ENCODE results near the gene DNAH8. TPM values are rescaled to one million over a fixed set of nuclear protein-coding genes. Genes with fewer than 3 reads are reported as not detected.
"Not testable (repeated sequence)": the region's sequence is repeated elsewhere in the genome, so short reads cannot be mapped to it uniquely, and the experiment has no call there.

The DNAH8 gene
- total RNA-seq, 2 experiments from 2014 or later, result 0.03 to 0.05 TPM

DNA sequence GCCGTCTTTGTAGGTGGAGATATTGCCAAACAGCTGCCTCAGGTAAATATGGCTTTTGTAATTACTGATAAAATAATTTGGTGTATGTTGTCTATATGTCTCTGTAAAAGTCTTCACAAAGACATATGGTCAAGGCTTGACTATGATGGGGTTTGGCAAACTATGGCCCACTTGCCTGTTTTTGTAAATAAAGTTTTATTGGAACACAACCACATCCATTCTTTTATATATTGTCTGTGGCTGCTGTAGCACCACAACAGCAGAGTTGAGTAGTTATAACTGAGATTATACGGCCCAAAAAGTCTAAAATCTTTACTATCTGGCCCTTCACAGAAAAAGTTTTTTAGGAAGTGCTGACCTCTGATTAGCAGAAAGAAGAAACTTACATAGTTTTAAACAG is 133.6 kb downstream of the DNAH8 start:
- H3K36me3 Mint-ChIP-seq (ENCODE audit: low read depth), result no peaks in the 10 kb centered on the region
- ChIA-PET POLR2A (no interaction called here), CTCF (interaction anchor here (0.7 to 1.0 kb wide), 2 partner anchors 182 to 420 kb away, joined by 3 to 4 read pairs; no protein-coding TSS in a partner anchor)
- no peak overlapping the region for H3K4me3 Mint-ChIP-seq
- H3K27ac Mint-ChIP-seq, result no peak overlapping the region
- no peak for DNase-seq
- no peaks in the 10 kb centered on the region for H3K4me1 Mint-ChIP-seq
- peaks cover 19% of the 10 kb centered on the region for H3K27me3 Mint-ChIP-seq
- no peaks in the 10 kb centered on the region for H3K9me3 Mint-ChIP-seq

DNA sequence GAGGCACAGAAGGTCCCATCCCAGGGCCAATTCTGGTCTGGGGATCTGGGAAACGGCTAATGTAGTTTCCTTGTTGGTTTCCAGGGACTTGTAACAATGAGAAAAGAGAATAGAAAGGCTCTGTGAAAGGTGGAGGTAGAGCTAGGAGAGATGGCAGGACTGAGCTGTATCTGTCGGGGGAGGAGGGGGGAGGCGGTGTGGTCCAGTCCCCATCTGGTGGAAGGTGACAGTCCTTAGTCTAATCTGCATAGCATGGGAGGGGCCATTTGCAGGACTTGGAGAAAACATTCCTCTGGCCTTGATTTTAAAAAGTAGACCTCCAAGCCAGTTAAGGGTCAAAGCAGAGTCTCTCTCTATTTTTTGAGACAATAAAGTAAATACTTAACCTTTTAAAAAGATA is 137.1 kb downstream of the DNAH8 start:
- no peaks in the 10 kb centered on the region for H3K36me3 Mint-ChIP-seq (ENCODE audit: low read depth)
- no peak overlapping the region for H3K4me3 Mint-ChIP-seq
- H3K27me3 Mint-ChIP-seq, result peaks cover 17% of the 10 kb centered on the region
- no peaks in the 10 kb centered on the region for H3K9me3 Mint-ChIP-seq
- no peak for DNase-seq
- ChIA-PET POLR2A (no interaction called here), CTCF (no interaction called here)
- no peak overlapping the region for H3K27ac Mint-ChIP-seq
- H3K4me1 Mint-ChIP-seq, result no peaks in the 10 kb centered on the region

DNA sequence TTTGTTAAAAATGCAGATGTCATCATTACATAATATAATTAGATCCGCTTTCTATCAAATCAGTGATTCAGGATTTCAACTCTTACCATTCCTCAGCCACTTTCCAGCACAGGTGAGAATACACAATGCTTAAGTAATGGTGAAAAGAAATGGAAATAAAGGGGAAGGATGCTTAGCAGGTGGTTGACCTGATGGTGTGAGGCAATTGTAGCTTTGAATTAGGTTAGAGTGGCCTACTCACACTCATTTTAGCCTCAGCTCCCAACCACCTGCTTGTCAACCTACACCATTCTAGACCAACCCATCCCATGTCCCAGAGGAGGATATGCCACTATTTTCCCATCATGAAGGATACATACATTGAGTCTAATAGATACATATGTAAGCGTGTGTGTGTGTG is 138.1 kb downstream of the DNAH8 start:
- Mint-ChIP-seq H3K4me3 (no peak overlapping the region), H3K4me1 (no peaks in the 10 kb centered on the region), H3K27ac (no peak overlapping the region), H3K36me3 (ENCODE audit: low read depth) (no peaks in the 10 kb centered on the region), H3K27me3 (peaks cover 19% of the 10 kb centered on the region), H3K9me3 (no peaks in the 10 kb centered on the region)
- CTCF ChIA-PET, result interaction anchor here (1.2 kb wide), 1 partner anchor 19 kb away, joined by 3 read pairs; no protein-coding TSS in a partner anchor
- DNase-seq, result no peak
- POLR2A ChIA-PET, result no interaction called here

- ChIA-PET CTCF (no interaction called here), POLR2A (no interaction called here)
- Mint-ChIP-seq H3K36me3 (ENCODE audit: low read depth) (no peaks in the 10 kb centered on the region), H3K9me3 (no peaks in the 10 kb centered on the region), H3K27me3 (peaks cover 11% of the 10 kb centered on the region), H3K27ac (no peak overlapping the region), H3K4me3 (no peak overlapping the region), H3K4me1 (no peaks in the 10 kb centered on the region)
- DNase-seq, result no peak
These were observed 141.4 kb downstream of the DNAH8 start for GRCh38 chr6:38856492-38856891.

DNA sequence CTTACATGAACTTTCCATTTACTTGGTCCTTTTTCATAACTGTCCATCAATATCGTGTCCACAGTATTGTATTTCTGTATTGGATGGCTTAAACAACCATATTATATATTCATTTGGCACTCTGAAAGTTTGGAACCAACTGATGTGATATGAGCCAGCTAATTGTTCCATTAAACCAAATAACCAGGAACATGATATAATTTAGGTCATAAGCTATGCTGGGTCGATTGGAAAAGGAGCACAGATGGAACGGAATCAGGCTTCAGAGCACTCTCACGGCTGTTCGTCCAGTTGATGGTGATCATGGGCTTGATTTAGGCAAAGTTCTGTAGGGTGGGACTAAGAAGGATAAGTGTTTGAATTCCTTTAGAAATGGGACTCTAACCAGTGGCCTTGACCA is 142.7 kb downstream of the DNAH8 start:
- H3K27me3 Mint-ChIP-seq, result peaks cover 10% of the 10 kb centered on the region
- DNase-seq, result no peak
- no peaks in the 10 kb centered on the region for H3K4me1 Mint-ChIP-seq
- ChIA-PET CTCF (no interaction called here), POLR2A (no interaction called here)
- H3K27ac Mint-ChIP-seq, result no peak overlapping the region
- H3K9me3 Mint-ChIP-seq, result no peaks in the 10 kb centered on the region
- no peaks in the 10 kb centered on the region for H3K36me3 Mint-ChIP-seq (ENCODE audit: low read depth)
- H3K4me3 Mint-ChIP-seq, result no peak overlapping the region

- Mint-ChIP-seq H3K4me1 (no peaks in the 10 kb centered on the region), H3K27ac (no peak overlapping the region), H3K4me3 (no peak overlapping the region), H3K27me3 (peaks cover 12% of the 10 kb centered on the region), H3K36me3 (ENCODE audit: low read depth) (no peaks in the 10 kb centered on the region), H3K9me3 (no peaks in the 10 kb centered on the region)
- DNase-seq, result no peak
- ChIA-PET CTCF (interaction anchor here (1.1 kb wide), 1 partner anchor 13 kb away, joined by 4 read pairs; no protein-coding TSS in a partner anchor), POLR2A (no interaction called here)
These were observed 144.9 kb downstream of the DNAH8 start for GRCh38 chr6:38860041-38860440.

DNA sequence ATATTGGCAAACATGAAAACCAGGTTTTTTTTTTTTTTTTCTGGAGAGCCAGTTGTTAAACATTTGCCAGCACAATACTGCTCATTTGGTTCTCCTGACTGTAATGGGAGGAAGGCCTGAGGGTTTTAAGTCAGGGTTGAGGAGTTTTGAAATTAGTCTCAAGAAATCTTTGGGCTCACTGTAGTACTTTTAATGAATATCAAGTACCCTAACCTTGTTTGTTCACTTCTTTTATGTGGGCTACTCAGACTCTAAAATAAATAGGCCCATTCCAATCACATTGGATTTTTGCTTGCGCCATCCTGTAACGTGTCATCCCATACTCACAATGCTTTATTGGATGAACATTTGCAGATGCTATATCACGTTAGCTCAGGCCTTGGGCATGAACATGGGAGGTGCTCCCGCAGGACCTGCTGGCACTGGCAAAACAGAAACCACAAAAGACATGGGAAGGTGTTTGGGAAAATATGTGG is 146.9 kb downstream of the DNAH8 start:
- ChIA-PET POLR2A (no interaction called here), CTCF (interaction anchor here (0.6 kb wide), 1 partner anchor 28 kb away, joined by 3 read pairs; no protein-coding TSS in a partner anchor)
- no peak overlapping the region for H3K4me3 Mint-ChIP-seq
- H3K36me3 Mint-ChIP-seq (ENCODE audit: low read depth), result no peaks in the 10 kb centered on the region
- no peaks in the 10 kb centered on the region for H3K4me1 Mint-ChIP-seq
- DNase-seq, result no peak
- peaks cover 12% of the 10 kb centered on the region for H3K27me3 Mint-ChIP-seq
- no peak overlapping the region for H3K27ac Mint-ChIP-seq
- H3K9me3 Mint-ChIP-seq, result no peaks in the 10 kb centered on the region

GRCh38 chr6:38865521-38866174 is 150.5 kb downstream of the DNAH8 start:
- no peak overlapping the region for H3K27ac Mint-ChIP-seq
- H3K4me1 Mint-ChIP-seq, result no peaks in the 10 kb centered on the region
- CTCF ChIA-PET, result no interaction called here
- H3K27me3 Mint-ChIP-seq, result peaks cover 15% of the 10 kb centered on the region
- POLR2A ChIA-PET, result no interaction called here
- no peaks in the 10 kb centered on the region for H3K9me3 Mint-ChIP-seq
- H3K36me3 Mint-ChIP-seq (ENCODE audit: low read depth), result no peaks in the 10 kb centered on the region
- DNase-seq, result no peak
- no peak overlapping the region for H3K4me3 Mint-ChIP-seq

DNA sequence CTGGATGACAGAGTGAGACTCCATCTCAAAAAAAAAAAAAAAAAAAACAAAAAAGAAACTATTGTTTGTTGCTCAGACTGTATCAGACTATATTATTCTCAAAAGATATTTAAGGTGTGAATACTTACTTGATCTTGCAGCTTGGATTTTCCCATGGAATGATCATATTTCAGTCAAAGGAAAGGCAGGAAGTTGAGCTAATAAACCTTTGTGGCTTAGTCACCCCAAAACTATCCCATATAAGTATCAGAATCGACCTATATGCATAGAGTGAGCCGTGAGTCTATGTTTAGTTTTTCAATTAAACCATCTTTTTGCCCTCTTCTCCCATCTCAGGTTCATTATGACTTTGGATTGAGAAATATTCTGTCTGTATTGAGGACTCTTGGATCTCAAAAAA is 152.6 kb downstream of the DNAH8 start:
- H3K27ac Mint-ChIP-seq, result no peak overlapping the region
- H3K4me1 Mint-ChIP-seq, result no peaks in the 10 kb centered on the region
- POLR2A ChIA-PET, result no interaction called here
- H3K36me3 Mint-ChIP-seq (ENCODE audit: low read depth), result no peaks in the 10 kb centered on the region
- peaks cover 13% of the 10 kb centered on the region for H3K27me3 Mint-ChIP-seq
- DNase-seq, result no peak
- no peak overlapping the region for H3K4me3 Mint-ChIP-seq
- H3K9me3 Mint-ChIP-seq, result no peaks in the 10 kb centered on the region
- CTCF ChIA-PET, result no interaction called here

DNA sequence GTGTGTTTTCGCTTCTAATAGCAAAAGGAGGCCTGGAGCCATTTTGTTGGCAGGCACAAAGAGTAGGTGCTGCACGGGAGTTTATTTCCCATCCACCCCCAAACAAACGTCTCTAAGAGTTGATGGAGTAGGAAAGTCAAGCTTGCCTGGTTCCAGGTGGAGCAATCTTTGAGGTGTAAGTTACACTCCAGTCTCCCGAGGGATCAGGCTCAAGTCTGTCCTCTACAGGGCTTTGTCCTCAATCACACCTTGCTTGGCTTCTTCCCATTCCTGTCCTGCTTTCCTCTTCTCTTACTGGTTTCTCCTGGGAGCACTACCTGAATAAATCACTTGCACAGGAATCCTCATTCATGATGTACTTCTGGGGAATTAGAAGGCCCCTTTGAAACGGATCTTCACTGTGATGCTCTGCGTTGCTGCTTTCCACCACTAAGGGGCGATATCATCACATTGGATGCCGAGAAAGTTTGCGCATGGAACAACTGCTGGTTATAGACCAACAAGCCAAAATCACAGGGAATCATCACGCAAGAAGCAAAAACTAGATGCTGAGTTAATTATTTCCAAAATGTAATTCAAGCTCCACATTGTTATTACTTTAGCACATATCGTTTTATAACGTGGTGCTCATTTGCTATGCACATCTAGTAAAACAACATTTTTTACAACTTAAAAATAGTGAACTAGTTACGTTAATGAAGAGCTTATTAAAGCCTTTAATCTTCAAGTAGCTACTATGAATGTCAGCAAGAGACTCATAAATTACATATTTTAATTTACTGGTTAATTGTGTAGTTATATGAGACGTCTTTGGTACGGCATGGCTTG is 156.8 kb downstream of the DNAH8 start:
- CTCF ChIA-PET, result interaction anchor here (0.6 to 2.5 kb wide), 20 partner anchors 9 to 492 kb away, joined by 3 to 12 read pairs (median 4); no protein-coding TSS in a partner anchor
- POLR2A ChIA-PET, result no interaction called here
- Mint-ChIP-seq H3K27me3 (peaks cover 6% of the 10 kb centered on the region), H3K9me3 (no peaks in the 10 kb centered on the region), H3K36me3 (ENCODE audit: low read depth) (no peaks in the 10 kb centered on the region), H3K4me3 (no peak overlapping the region), H3K4me1 (peaks cover 19% of the 10 kb centered on the region), H3K27ac (no peak overlapping the region)
- peak; percentile 66 for DNase-seq

- no peaks in the 10 kb centered on the region for H3K36me3 Mint-ChIP-seq (ENCODE audit: low read depth)
These were observed 157.9 kb downstream of the DNAH8 start for GRCh38 chr6:38873001-38873400.

GRCh38 chr6:38873816-38874215 is 158.7 kb downstream of the DNAH8 start:
- POLR2A ChIA-PET, result not testable (repeated sequence)
- CTCF ChIA-PET, result interaction anchor here (1.5 to 2.0 kb wide), 2 partner anchors 123 to 431 kb away, joined by 5 to 7 read pairs; no protein-coding TSS in a partner anchor

More at GRCh38 chr6:38873001-38873400, 157.9 kb downstream of the DNAH8 start:
- H3K27me3 Mint-ChIP-seq, result peaks cover 3% of the 10 kb centered on the region
- CTCF ChIA-PET, result interaction anchor here (1.0 to 2.5 kb wide), 12 partner anchors 10 to 491 kb away, joined by 3 to 12 read pairs (median 4); no protein-coding TSS in a partner anchor
- no peaks in the 10 kb centered on the region for H3K9me3 Mint-ChIP-seq
- POLR2A ChIA-PET, result no interaction called here
- H3K4me3 Mint-ChIP-seq, result no peak overlapping the region
- DNase-seq, result no peak
- H3K4me1 Mint-ChIP-seq, result peaks cover 23% of the 10 kb centered on the region
- no peak overlapping the region for H3K27ac Mint-ChIP-seq

GRCh38 chr6:38876475-38876874 is 161.4 kb downstream of the DNAH8 start:
- H3K9me3 Mint-ChIP-seq, result no peaks in the 10 kb centered on the region
- peak overlapping the region; percentile 66 for H3K27ac Mint-ChIP-seq
- H3K4me3 Mint-ChIP-seq, result peak overlapping the region; percentile 37
- POLR2A ChIA-PET, result no interaction called here
- no peaks in the 10 kb centered on the region for H3K36me3 Mint-ChIP-seq (ENCODE audit: low read depth)
- CTCF ChIA-PET, result interaction anchor here (1.1 kb wide), 1 partner anchor 8 kb away, joined by 3 read pairs; no protein-coding TSS in a partner anchor
- peaks cover 23% of the 10 kb centered on the region for H3K4me1 Mint-ChIP-seq
- no peaks in the 10 kb centered on the region for H3K27me3 Mint-ChIP-seq
- peak; percentile 58 for DNase-seq

More at GRCh38 chr6:38873816-38874215, 158.7 kb downstream of the DNAH8 start:
- not testable (repeated sequence) for H3K36me3 Mint-ChIP-seq (ENCODE audit: low read depth); DNase-seq; H3K4me3 Mint-ChIP-seq; H3K27ac Mint-ChIP-seq; H3K27me3 Mint-ChIP-seq; H3K9me3 Mint-ChIP-seq
- peaks cover 23% of the 10 kb centered on the region for H3K4me1 Mint-ChIP-seq

Measured in activated CD4-positive, alpha-beta memory T cell treated with anti-CD3 and anti-CD28 coated beads, Interleukin-2, amount 10 ng/mL, durations not matched to agents 7 days and 5 days (primary cell).